ENCODE results near the gene AKAP14.
"Not testable (repeated sequence)": the region's sequence is repeated elsewhere in the genome, so short reads cannot be mapped to it uniquely, and the experiment has no call there.

AKAP14 gene

GRCh38 chrX:119935215-119935874 lies 39.7 kb downstream of the AKAP14 start:
- no peak for DNase-seq

- no peak for DNase-seq
These were observed 45.6 kb downstream of the AKAP14 start for GRCh38 chrX:119941336-119941735.

- no peak for DNase-seq
These were observed 46.6 kb downstream of the AKAP14 start for GRCh38 chrX:119942173-119942819.

- DNase-seq, result no peak
These were observed 47.1 kb downstream of the AKAP14 start for GRCh38 chrX:119942831-119943184.

- peak; percentile 73 to 78 for DNase-seq
These were observed 47.7 kb downstream of the AKAP14 start, which contains the start of gene NKAP for GRCh38 chrX:119943185-119943988. Gene NKAP, minus strand, starts transcription at chrX:119943751. Its CDS starts 146 bp downstream, at chrX:119943605.

GRCh38 chrX:119945481-119945880 lies 49.8 kb downstream of the AKAP14 start:
- DNase-seq, result no peak

- no peak for DNase-seq
These were observed 52.7 kb downstream of the AKAP14 start for GRCh38 chrX:119948381-119948780.

GRCh38 chrX:119954374-119954773 lies 58.7 kb downstream of the AKAP14 start:
- no peak for DNase-seq

- DNase-seq, result not testable (repeated sequence)
These were observed 60.3 kb downstream of the AKAP14 start for GRCh38 chrX:119955807-119956570.

- no peak for DNase-seq
These were observed 64.9 kb downstream of the AKAP14 start for GRCh38 chrX:119960625-119961024.

GRCh38 chrX:119966837-119967236 lies 71.1 kb downstream of the AKAP14 start:
- not testable (repeated sequence) for DNase-seq
